A673 (cell line): ENCODE results near the gene CAPN2.

ENCODE experiments used
- EZH2 ChIP-seq: fragments of 200-600 bp; sonication (generic); IDR thresholded peaks from 2 replicates; pipeline ENCODE4 v1.6.1; 2017; ENCODE audit warnings: borderline replicate concordance, low read depth, mild to moderate bottlenecking, mixed read lengths, antibody characterized with exemption, low read length; ENCODE audit not compliant: poor library complexity, severe bottlenecking
- TF ChIP-seq, protein P1 (sequence below): fragments of 300-800, 200-600 bp; sonication (generic); conservative IDR thresholded peaks from 2 replicates; pipeline ENCODE4 v1.5.1; 2017; ENCODE audit warnings: low read depth, mild to moderate bottlenecking, antibody characterized with exemption, low read length, moderate library complexity, mixed read lengths

DNA sequence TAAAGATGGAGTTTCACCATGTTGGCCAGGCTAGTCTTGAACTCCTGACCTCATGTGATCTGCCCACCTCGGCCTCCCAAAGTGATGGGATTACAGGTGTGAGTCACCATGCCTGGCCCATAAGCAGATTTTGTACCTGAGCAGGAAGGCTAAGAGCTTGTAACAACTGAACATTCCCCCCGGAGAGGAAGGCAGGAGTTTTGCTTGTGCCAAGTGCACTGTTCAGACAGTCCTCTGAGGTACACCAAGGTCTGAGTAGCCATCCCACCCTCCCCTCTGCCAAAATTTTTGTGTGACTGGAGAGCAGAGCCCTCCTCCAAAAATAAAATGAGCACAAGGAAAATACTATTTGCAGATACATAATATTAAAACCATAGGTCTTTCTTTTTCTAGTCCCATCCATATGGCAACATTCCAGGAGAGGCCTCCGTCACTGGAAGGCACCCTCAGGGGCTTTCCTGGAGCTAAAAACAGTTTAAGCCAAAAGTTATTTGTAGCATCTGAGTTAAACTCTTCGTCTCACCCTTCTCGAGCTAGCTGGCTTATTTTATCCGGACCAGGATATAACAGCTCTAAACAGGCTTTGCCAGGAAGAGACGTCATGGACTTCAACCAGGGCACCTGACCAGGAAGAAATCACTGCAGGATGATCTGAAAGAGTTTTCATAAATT is 27.2 kb downstream of the CAPN2 start:
- TF ChIP-seq, protein P1, sequence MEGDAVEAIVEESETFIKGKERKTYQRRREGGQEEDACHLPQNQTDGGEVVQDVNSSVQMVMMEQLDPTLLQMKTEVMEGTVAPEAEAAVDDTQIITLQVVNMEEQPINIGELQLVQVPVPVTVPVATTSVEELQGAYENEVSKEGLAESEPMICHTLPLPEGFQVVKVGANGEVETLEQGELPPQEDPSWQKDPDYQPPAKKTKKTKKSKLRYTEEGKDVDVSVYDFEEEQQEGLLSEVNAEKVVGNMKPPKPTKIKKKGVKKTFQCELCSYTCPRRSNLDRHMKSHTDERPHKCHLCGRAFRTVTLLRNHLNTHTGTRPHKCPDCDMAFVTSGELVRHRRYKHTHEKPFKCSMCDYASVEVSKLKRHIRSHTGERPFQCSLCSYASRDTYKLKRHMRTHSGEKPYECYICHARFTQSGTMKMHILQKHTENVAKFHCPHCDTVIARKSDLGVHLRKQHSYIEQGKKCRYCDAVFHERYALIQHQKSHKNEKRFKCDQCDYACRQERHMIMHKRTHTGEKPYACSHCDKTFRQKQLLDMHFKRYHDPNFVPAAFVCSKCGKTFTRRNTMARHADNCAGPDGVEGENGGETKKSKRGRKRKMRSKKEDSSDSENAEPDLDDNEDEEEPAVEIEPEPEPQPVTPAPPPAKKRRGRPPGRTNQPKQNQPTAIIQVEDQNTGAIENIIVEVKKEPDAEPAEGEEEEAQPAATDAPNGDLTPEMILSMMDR, result no peak
- no peak for TF ChIP-seq EZH2
